ENCODE results near the gene LORICRIN. TPM values are rescaled to one million over a fixed set of nuclear protein-coding genes. Genes with fewer than 3 reads are reported as not detected.

LORICRIN gene
- total and polyA plus RNA-seq, 9 of the 15 experiments (the other 6 are each of a cell fraction or from before 2014, with no cell fraction given) = not detected

DNA sequence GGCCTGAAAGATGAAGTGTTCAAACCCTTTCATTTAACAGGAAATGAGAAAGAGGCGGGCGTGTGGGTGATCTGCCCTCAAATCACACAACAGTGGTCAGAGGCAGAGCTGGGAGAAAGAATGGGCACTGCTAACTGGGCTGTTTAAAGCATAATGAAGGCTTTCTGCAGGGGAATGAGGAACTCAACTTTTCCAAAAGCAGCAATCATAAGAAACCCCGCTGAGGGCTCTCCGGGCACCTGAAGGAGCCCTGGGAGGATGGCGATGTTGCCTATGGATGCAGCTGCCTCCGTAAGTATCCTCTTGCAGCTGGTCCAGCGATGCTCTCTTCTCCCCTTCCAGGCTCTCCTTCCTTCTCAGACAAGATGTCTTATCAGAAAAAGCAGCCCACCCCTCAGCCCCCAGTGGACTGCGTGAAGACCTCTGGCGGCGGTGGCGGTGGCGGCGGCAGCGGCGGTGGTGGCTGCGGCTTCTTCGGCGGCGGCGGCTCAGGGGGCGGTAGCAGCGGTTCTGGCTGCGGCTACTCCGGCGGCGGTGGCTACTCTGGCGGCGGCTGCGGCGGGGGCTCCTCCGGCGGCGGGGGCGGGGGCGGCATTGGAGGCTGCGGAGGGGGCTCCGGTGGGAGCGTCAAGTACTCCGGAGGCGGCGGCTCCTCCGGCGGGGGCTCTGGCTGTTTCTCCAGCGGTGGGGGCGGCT, 1.2 kb downstream of the LORICRIN start:
- in situ Hi-C loops (cut with MboI) (no loop called here), intact Hi-C loops (cut with micrococcal nuclease) (no loop called here)
- Histone ChIP-seq H3K27me3 (ENCODE audit: control insufficient read depth in 2 of 2, insufficient read depth in 2 of 2, low read length in 2 of 2) (peaks cover 35 to 49% of the 10 kb centered on the region in 2 experiments), H3K27ac (ENCODE audit: extremely low read depth, low read depth, low read length) (no peak overlapping the region), H3K36me3 (ENCODE audit: control insufficient read depth, insufficient read depth, low read length) (no peaks in the 10 kb centered on the region), H3K9ac (ENCODE audit: insufficient read depth in 1 of 2, low read depth in 2 of 2, low read length in 2 of 2) (no peak overlapping the region), H3K9me1 (ENCODE audit: control insufficient read depth, insufficient read depth, low read length) (no peaks in the 10 kb centered on the region), H3K4me3 (no peak overlapping the region), H4K20me1 (replicated peaks; ENCODE audit: control insufficient read depth, insufficient read depth, low read length) (no peaks in the 10 kb centered on the region; the same call in 1 of the 2 replicates), H3K4me1 (replicated peaks in 1 of 2; ENCODE audit: control insufficient read depth in 2 of 2, insufficient read depth in 2 of 2, low read length in 2 of 2) (peaks cover 0 to 8% of the 10 kb centered on the region in 2 experiments; a peak in 2 of 5 replicates), H3K79me2 (ENCODE audit: control insufficient read depth, insufficient read depth, low read length) (no peaks in the 10 kb centered on the region), H2AFZ (ENCODE audit: low read depth, low read length) (no peak overlapping the region), H3K4me2 (ENCODE audit: insufficient read depth, low read length) (no peak overlapping the region), H3K9me3 (replicated peaks; ENCODE audit: control insufficient read depth, insufficient read depth, low read depth, low read length) (no peaks in the 10 kb centered on the region)
- WGBS (ENCODE audit: insufficient coverage, low coverage, missing lambda C conversion rate) = 36% methylated on average over 14 of the region's 45 CpGs
- no peak for TF ChIP-seq ZKSCAN1 (IDR thresholded peaks at IDR 0.05; ENCODE audit: low read depth, low read length)
- TF ChIP-seq SRSF3 (IDR thresholded peaks at IDR 0.05; ENCODE audit: insufficient read depth, low read length) = no peak
- no peak for FAIRE-seq
- ChIA-PET CTCF (ENCODE audit: low intra/inter-chr PET ratio) (interaction anchor here (0.6 kb wide), 1 partner anchor 28 kb away, joined by 6 read pairs; no protein-coding TSS in a partner anchor), POLR2A (no interaction called here)
- no peak for ATAC-seq
- no peak for DNase-seq (ENCODE audit: extremely low read depth in 1 of 4, low spot score in 3 of 4)
- BruUV-seq (replicated peaks) = no TSS peak

DNA sequence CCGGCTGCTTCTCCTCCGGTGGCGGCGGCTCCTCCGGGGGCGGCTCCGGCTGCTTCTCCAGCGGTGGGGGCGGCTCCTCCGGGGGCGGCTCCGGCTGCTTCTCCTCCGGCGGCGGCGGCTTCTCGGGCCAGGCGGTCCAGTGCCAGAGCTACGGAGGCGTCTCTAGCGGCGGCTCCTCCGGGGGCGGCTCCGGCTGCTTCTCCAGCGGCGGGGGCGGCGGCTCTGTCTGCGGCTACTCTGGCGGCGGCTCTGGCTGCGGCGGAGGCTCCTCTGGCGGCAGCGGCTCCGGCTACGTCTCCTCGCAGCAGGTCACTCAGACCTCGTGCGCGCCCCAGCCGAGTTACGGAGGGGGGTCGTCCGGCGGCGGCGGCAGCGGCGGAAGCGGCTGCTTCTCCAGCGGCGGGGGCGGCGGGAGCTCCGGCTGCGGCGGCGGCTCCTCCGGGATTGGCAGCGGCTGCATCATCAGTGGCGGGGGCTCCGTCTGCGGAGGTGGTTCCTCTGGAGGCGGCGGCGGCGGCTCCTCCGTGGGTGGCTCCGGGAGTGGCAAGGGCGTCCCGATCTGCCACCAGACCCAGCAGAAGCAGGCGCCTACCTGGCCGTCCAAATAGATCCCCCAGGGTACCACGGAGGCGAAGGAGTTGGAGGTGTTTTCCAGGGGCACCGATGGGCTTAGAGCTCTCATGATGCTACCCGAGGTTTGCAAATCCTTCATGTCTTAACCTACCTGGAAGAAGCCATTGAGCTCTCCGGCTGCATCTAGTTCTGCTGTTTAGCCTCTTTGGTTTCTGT, 2.0 kb downstream of the LORICRIN start:
- Histone ChIP-seq H3K4me1 (replicated peaks in 1 of 2; ENCODE audit: control insufficient read depth in 2 of 2, insufficient read depth in 2 of 2, low read length in 2 of 2) (peaks cover 0 to 8% of the 10 kb centered on the region in 2 experiments; a peak in 2 of 5 replicates), H3K9me3 (replicated peaks; ENCODE audit: control insufficient read depth, insufficient read depth, low read depth, low read length) (no peaks in the 10 kb centered on the region), H3K4me2 (ENCODE audit: insufficient read depth, low read length) (no peak overlapping the region), H3K9ac (ENCODE audit: insufficient read depth in 1 of 2, low read depth in 2 of 2, low read length in 2 of 2) (no peak overlapping the region), H2AFZ (ENCODE audit: low read depth, low read length) (no peak overlapping the region), H3K79me2 (ENCODE audit: control insufficient read depth, insufficient read depth, low read length) (no peaks in the 10 kb centered on the region), H3K9me1 (ENCODE audit: control insufficient read depth, insufficient read depth, low read length) (no peaks in the 10 kb centered on the region), H3K4me3 (no peak overlapping the region), H3K27me3 (ENCODE audit: control insufficient read depth in 2 of 2, insufficient read depth in 2 of 2, low read length in 2 of 2) (peaks cover 35 to 49% of the 10 kb centered on the region in 2 experiments), H3K36me3 (ENCODE audit: control insufficient read depth, insufficient read depth, low read length) (no peaks in the 10 kb centered on the region), H3K27ac (ENCODE audit: extremely low read depth, low read depth, low read length) (no peak overlapping the region), H4K20me1 (replicated peaks; ENCODE audit: control insufficient read depth, insufficient read depth, low read length) (no peaks in the 10 kb centered on the region; the same call in 1 of the 2 replicates)
- CTCF ChIA-PET (ENCODE audit: low intra/inter-chr PET ratio) = interaction anchor here (0.6 to 0.7 kb wide), 2 partner anchors 10 to 28 kb away, joined by 3 to 6 read pairs; no protein-coding TSS in a partner anchor
- ATAC-seq (peak; percentile 48; the same call in 2 of the 3 replicates), DNase-seq (ENCODE audit: extremely low read depth in 1 of 4, low spot score in 3 of 4) (peak in 3 of 4 experiments; percentile 6 to 13 (median 12)), FAIRE-seq (no peak)
- POLR2A ChIA-PET = interaction anchor here (0.9 to 1.6 kb wide), 3 partner anchors 22 to 331 kb away, joined by 3 read pairs; no protein-coding TSS in a partner anchor
- no TSS peak for BruUV-seq (replicated peaks)
- in situ Hi-C loops (cut with MboI) = no loop called here
- WGBS (ENCODE audit: insufficient coverage, low coverage, missing lambda C conversion rate) = 5% methylated on average over 38 of the region's 80 CpGs
- intact Hi-C loops (cut with micrococcal nuclease) = no loop called here
- TF ChIP-seq FOXJ2 (tag; IDR thresholded peaks at IDR 0.05) (no peak), RBM14 (IDR thresholded peaks at IDR 0.05; ENCODE audit: borderline replicate concordance, insufficient read depth, low read depth, low read length) (no peak), SMARCE1 (IDR thresholded peaks at IDR 0.05) (no peak), ATF2 (CRISPR knock-in tag; IDR thresholded peaks at IDR 0.05) (no peak), ZNF140 (CRISPR knock-in tag; IDR thresholded peaks at IDR 0.05) (no peak), THAP12 (CRISPR knock-in tag; IDR thresholded peaks at IDR 0.05) (no peak), MIER1 (IDR thresholded peaks at IDR 0.05; ENCODE audit: low read depth) (no peak)
